ENCODE measurements around the gene LRP1B.
"Not testable (repeated sequence)": the region's sequence is repeated elsewhere in the genome, so short reads cannot be mapped to it uniquely, and the experiment has no call there.

The LRP1B gene

DNA sequence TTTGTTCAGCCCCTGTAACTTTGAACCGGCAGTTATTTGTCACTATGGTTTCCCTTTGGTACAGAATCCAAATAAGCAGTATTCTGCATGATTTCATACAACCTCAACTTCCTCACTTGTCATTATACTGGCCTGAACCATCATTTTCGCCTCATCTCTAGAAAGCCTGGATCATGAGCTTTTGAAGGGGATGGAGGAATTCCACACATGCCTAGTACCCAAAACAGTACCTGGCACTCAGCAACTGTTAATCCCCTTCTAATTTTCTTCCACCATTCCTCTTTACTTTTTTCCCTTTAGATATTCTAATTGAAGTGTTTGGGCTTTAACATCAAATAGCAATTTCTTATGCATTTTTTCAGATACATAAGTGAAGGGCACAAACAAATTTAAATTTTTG, 1776.3 kb downstream of the LRP1B start:
- no peak for DNase-seq (ENCODE audit: low spot score)
- no peak for TF ChIP-seq CTCF (IDR thresholded peaks at IDR 0.05)
- Histone ChIP-seq H3K27ac (no peak overlapping the region), H3K4me3 (no peak overlapping the region)

GRCh38 chr2:140353541-140353940, 1777.3 kb downstream of the LRP1B start:
- H3K4me3 ChIP-seq, result no peak overlapping the region
- no peak overlapping the region for H3K27ac ChIP-seq
- no peak for DNase-seq (ENCODE audit: low spot score)
- no peak for TF ChIP-seq CTCF (IDR thresholded peaks at IDR 0.05)

DNA sequence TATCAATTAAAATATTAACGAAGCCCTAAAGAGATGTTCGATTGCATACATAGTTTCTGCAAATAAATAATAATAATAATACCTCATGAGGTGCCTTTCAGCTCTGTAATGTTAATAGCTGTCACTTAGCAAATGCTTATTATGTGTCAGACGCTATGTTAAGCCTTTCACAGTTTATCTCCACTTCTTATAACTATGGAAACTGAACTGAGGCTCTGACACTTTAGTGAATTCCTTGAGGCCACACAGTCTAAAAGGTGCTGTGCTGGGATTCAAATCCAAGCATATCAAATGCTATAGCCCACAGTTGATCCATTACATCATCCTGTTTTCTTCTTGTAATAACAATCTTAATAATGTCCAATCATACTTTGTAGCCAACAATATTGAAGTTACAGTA, 1779.1 kb downstream of the LRP1B start:
- TF ChIP-seq CTCF (IDR thresholded peaks at IDR 0.05), result no peak
- DNase-seq (ENCODE audit: low spot score), result no peak
- no peak overlapping the region for H3K4me3 ChIP-seq
- H3K27ac ChIP-seq, result no peak overlapping the region

- no peak for DNase-seq (ENCODE audit: low spot score)
- no peak overlapping the region for H3K27ac ChIP-seq
- no peak for TF ChIP-seq CTCF (IDR thresholded peaks at IDR 0.05)
Measured at GRCh38 chr2:140349695-140350094, 1781.1 kb downstream of the LRP1B start.

GRCh38 chr2:140348826-140349225, 1782.0 kb downstream of the LRP1B start:
- no peak for TF ChIP-seq CTCF (IDR thresholded peaks at IDR 0.05)
- no peak for DNase-seq (ENCODE audit: low spot score)
- no peak overlapping the region for H3K27ac ChIP-seq
- H3K4me3 ChIP-seq, result no peak overlapping the region

More at GRCh38 chr2:140349695-140350094, 1781.1 kb downstream of the LRP1B start:
- no peak overlapping the region for H3K4me3 ChIP-seq

DNA sequence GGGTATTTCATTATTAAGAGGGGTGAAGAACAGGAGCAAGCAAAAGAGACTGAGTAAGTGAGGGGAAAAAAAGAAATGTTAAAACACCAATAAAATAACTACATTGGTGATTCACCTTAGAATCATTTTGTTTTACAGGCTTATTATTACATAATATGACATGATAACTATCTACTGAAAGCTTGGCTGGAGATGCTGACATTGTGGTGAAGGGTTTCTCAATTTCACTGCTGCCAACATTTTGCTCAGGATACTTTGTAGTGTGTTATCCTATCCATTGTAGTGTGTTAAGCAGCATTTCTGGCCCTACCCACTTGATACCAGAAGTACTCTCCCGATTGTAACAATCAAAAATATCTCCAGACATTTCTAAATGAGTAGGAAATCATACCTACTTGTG, 1786.0 kb downstream of the LRP1B start:
- H3K27ac ChIP-seq, result no peak overlapping the region
- no peak overlapping the region for H3K4me3 ChIP-seq
- no peak for DNase-seq (ENCODE audit: low spot score)
- TF ChIP-seq CTCF (IDR thresholded peaks at IDR 0.05), result no peak

DNA sequence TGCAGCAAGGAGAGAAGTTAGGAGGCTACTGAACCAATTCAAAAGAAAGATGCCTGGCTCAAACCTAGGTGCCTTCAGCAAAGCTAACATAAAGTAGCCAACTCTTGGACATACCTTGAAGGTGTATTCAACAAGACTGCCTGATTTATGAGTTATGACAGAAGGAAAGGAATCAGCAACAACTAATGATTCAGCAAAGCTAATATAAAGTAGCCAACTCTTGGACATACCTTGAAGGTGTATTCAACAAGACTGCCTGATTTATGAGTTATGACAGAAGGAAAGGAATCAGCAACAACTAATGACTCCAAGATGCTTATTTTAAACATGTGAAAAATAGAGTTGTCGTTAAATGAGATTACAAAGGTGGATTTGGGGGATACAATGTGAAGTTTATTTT, 1786.5 kb downstream of the LRP1B start:
- not testable (repeated sequence) for DNase-seq (ENCODE audit: low spot score); H3K4me3 ChIP-seq; H3K27ac ChIP-seq

DNA sequence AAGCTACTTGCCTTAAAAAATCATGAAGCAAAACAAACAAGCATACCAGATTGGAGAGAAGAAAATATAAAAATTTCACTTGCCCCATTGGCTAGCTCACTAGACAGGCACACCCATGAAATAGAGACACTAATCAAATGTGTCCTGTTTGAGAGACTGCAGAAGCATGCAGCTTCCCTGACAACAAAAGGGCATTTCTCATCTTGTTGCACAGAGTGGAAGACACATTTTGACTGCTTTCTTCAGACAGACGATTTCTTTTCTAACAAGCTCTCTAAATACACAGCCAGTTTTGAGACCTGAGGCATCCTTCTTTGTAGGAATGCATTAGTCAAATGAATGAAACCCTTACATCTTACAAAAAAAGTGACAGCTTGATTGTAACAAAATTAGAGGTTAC, 1792.0 kb downstream of the LRP1B start:
- Histone ChIP-seq H3K27ac (no peak overlapping the region), H3K4me3 (no peak overlapping the region)
- DNase-seq (ENCODE audit: low spot score), result no peak
- no peak for TF ChIP-seq CTCF (IDR thresholded peaks at IDR 0.05)

Measured in coronary artery (tissue), 2 donors.